ENCODE measurements around the gene PEX5.
A peak's percentile ranks its signal among the peaks of the same experiment; 100 is the strongest.

The PEX5 gene

DNA sequence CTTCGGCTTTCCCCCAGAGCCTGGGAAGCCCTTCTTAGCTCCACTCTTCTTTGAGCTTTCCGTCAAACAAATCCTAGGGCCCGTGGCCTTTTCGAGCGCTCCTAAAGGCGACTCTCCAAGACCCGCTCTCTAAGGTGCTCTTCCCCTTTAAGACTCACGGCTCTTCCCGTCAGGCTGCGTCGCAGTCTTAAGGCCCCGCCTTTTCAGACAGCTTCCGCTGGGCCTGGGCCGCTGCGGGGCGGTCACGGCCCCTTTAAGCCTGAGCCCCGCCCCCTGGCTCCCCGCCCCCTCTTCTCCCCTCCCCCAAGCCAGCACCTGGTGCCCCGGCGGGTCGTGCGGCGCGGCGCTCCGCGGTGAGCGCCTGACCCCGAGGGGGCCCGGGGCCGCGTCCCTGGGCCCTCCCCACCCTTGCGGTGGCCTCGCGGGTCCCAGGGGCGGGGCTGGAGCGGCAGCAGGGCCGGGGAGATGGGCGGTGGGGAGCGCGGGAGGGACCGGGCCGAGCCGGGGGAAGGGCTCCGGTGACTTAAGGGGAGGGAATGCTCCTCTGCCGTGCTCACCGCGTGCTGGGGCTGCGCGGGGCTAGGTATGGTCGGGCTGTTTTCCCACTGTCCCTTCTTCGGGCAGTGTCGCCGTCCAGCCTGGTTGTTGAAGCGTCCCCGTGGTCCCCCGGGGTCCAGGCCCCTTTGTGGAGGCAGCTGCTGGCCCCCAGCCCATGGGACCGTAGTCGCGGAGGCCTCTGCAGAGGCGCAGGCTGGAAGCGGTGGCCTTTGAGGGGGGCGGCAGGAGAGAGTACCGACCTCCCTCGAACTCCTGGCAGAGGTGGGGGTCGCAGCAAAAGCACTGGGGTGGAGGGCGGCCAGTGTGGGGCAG, at the start of gene PEX5:
PEX5 (plus strand) TSS at position 289 of the 870 bp plus-strand sequence. CDS start 692 bp downstream, outside the sequence.
- peak; percentile 83 for DNase-seq (ENCODE audit: low read depth, low spot score)
- no peaks in the 10 kb centered on the region for H3K9me3 ChIP-seq (ENCODE audit: control insufficient read depth, insufficient read depth, low read length)
- WGBS (ENCODE audit: insufficient coverage, insufficient read length): no CpG with 5 or more reads among the region's 68 CpGs
- H3K27me3 ChIP-seq (ENCODE audit: control insufficient read depth, insufficient read depth, low read length): no peaks in the 10 kb centered on the region
- no peak within 1 kb of the TSS for H3K27ac ChIP-seq (ENCODE audit: low read length)
- H3K4me3 ChIP-seq (ENCODE audit: low read length): peak within 1 kb of the TSS; percentile 50
- H3K36me3 ChIP-seq (ENCODE audit: control insufficient read depth, insufficient read depth, low read length): no peaks in the 10 kb centered on the region
- no peaks in the 10 kb centered on the region for H3K4me1 ChIP-seq (ENCODE audit: control insufficient read depth, insufficient read depth, low read length)

DNA sequence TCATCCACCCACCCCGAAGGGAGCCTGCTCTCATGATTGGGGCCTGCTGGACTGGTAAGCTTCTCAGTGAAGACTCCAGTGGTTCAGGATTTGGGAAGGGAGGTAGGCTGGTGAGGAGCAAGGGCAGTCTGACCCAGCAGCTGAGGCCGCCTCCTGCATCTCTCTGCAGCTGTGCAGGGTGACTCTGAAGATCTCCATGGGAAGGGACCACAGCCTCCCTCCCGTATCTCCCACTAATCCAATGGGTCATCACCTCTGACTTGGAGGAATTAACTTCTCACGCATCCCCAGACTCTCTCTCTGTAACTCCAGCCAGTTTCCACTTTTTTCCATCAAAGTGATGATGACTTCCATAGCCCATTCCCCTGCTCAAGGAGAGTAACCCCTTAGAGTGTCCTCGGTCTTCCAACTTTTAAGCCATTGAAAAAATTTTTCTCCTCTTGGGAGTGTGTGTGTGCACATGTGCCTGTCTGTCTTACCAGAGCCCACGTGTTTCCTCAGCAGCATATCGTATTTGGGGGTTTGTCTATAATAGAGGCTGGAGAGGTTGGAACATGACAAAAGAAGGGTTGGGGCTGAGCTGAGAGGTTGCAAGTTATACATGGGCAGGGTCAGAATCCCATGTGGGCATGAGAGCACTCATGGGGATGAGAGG, 48.0 kb upstream of the PEX5 start:
- H3K36me3 ChIP-seq (ENCODE audit: control insufficient read depth, insufficient read depth, low read length): peaks cover 7% of the 10 kb centered on the region
- no peak for DNase-seq (ENCODE audit: low read depth, low spot score)
- no peaks in the 10 kb centered on the region for H3K9me3 ChIP-seq (ENCODE audit: control insufficient read depth, insufficient read depth, low read length)
- no peaks in the 10 kb centered on the region for H3K27me3 ChIP-seq (ENCODE audit: control insufficient read depth, insufficient read depth, low read length)
- no peak overlapping the region for H3K27ac ChIP-seq (ENCODE audit: low read length)
- no peaks in the 10 kb centered on the region for H3K4me1 ChIP-seq (ENCODE audit: control insufficient read depth, insufficient read depth, low read length)
- no CpG with 5 or more reads among the region's 7 CpGs for WGBS (ENCODE audit: insufficient coverage, insufficient read length)
- no peak overlapping the region for H3K4me3 ChIP-seq (ENCODE audit: low read length)

DNA sequence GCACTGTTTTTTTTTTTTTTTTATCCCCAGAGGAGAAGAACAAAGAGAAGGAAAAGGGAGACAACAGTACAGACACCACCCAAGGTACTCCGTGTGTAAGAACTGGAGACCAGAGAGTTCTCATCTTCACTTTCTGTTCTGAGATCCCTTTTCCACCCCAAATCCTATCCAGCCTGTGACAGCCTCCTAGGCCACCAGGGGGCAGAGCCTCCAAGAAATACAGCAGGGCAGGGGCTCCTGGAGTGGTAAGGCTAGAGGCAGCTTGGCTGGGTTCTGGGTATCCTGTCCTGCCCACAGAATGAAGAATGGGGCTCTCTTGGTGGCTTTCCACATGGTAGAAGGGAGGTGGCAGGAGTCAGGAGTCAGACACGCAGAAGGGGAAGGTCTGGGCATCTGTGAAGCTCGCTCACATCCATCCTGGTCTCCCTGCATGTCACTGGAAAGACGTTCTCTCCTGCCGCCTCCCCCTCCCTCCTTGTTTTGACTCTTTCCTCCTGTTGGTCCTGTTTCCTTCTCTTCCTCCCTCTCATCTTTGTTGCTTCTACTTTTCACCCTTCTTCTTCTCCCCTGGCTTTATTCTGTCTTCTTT, 47.3 kb upstream of the PEX5 start:
- no CpG with 5 or more reads among the region's 5 CpGs for WGBS (ENCODE audit: insufficient coverage, insufficient read length)

DNA sequence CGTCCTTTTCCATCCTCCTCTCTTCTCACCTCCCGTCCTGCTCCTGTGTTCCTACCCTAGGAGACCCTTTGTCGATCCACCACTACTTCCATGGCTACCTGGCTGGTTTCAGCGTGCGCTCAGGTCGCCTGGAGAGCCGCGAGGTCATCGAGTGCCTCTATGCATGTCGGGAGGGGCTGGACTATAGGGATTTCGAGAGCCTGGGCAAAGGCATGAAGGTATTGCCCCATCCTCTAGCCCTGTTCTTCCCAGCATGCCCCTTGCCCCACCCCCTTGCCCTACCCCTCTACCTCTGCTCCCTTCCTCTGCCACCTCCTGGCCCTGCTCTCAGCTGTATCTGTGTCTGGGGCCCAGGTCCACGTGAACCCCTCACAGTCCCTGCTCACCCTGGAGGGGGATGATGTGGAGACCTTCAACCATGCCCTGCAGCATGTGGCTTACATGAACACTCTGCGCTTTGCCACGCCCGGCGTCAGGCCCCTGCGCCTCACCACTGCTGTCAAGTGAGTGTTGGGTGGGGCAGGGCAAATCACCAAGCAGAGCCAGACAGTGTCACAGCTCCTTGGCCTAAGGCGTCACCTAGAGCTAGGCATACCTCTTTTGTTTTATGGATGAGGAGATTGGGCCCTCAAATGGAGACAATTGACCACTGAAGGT, 46.5 kb upstream of the PEX5 start:
- H3K9me3 ChIP-seq (ENCODE audit: control insufficient read depth, insufficient read depth, low read length): no peaks in the 10 kb centered on the region
- peaks cover 2% of the 10 kb centered on the region; the same call in 1 of the 2 replicates for H3K36me3 ChIP-seq (ENCODE audit: control insufficient read depth, insufficient read depth, low read length)
- no peak overlapping the region for H3K27ac ChIP-seq (ENCODE audit: low read length)
- no CpG with 5 or more reads among the region's 18 CpGs for WGBS (ENCODE audit: insufficient coverage, insufficient read length)
- H3K27me3 ChIP-seq (ENCODE audit: control insufficient read depth, insufficient read depth, low read length): no peaks in the 10 kb centered on the region
- H3K4me1 ChIP-seq (ENCODE audit: control insufficient read depth, insufficient read depth, low read length): no peaks in the 10 kb centered on the region
- DNase-seq (ENCODE audit: low read depth, low spot score): no peak
- H3K4me3 ChIP-seq (ENCODE audit: low read length): no peak overlapping the region

More for the DNA sequence above, 47.3 kb upstream of the PEX5 start:
- Histone ChIP-seq H3K4me1 (ENCODE audit: control insufficient read depth, insufficient read depth, low read length) (no peaks in the 10 kb centered on the region), H3K27ac (ENCODE audit: low read length) (no peak overlapping the region), H3K36me3 (ENCODE audit: control insufficient read depth, insufficient read depth, low read length) (peaks cover 3% of the 10 kb centered on the region), H3K27me3 (ENCODE audit: control insufficient read depth, insufficient read depth, low read length) (no peaks in the 10 kb centered on the region), H3K9me3 (ENCODE audit: control insufficient read depth, insufficient read depth, low read length) (no peaks in the 10 kb centered on the region), H3K4me3 (ENCODE audit: low read length) (no peak overlapping the region)
- DNase-seq (ENCODE audit: low read depth, low spot score): no peak

DNA sequence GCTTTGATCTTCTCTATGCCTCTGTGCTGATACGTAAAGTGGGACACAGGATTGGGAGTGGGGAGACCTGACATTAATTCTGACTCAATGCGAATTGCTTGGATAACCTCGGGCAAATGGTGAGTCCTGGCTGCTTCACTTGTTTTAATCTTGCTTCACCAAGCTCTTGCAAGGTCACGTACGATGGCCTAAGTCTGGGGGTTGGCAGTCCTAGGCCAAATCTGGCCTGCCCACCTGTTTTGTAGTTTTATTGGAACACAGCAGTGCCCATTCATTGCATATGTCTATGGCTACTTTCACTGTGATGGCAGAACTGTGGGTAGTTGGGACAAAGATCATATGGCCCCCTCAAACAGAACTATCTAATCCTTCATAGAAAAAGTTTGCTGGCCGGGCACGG, 45.9 kb upstream of the PEX5 start:
- H3K27ac ChIP-seq (ENCODE audit: low read length): no peak overlapping the region
- H3K36me3 ChIP-seq (ENCODE audit: control insufficient read depth, insufficient read depth, low read length): peaks cover 2% of the 10 kb centered on the region; the same call in 1 of the 2 replicates
- H3K27me3 ChIP-seq (ENCODE audit: control insufficient read depth, insufficient read depth, low read length): no peaks in the 10 kb centered on the region
- WGBS (ENCODE audit: insufficient coverage, insufficient read length): no CpG with 5 or more reads among the region's 7 CpGs
- no peaks in the 10 kb centered on the region for H3K4me1 ChIP-seq (ENCODE audit: control insufficient read depth, insufficient read depth, low read length)
- H3K4me3 ChIP-seq (ENCODE audit: low read length): no peak overlapping the region
- H3K9me3 ChIP-seq (ENCODE audit: control insufficient read depth, insufficient read depth, low read length): no peaks in the 10 kb centered on the region
- no peak for DNase-seq (ENCODE audit: low read depth, low spot score)

DNA sequence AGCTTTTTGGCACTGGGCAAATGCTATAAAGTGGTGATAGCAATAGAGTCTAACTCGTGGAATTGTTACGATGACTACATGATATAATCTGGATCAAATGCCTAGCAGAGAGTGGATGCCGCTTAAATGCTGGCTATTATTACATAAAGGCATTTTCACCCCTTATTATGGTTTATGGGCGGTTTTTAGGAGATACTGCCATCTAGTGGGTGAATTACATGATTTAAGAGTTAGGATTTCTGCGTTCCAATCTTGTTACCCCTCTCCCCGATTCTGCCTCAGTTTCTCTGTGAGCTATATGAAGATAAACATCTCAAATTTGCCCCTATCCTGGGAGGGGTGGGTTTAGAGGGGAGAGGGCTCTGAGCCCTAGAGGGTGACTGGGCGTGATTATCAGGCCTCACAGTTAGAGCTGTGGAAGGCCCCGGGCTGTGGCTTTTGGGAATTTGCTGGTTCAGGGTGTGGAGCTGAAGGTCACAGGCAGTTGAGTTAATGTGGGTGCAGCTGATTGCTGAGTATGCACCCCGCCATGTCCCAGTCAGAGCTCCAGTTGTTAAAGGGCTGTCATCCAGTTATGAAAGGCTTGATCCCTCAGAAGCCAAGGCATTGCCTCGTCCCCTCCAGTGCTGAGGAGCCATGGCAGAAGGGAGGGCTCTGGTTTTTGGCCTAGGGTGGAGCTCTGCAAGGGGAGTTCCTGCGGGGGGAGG, 44.9 kb upstream of the PEX5 start:
- Histone ChIP-seq H3K4me1 (ENCODE audit: control insufficient read depth, insufficient read depth, low read length) (no peaks in the 10 kb centered on the region), H3K27me3 (ENCODE audit: control insufficient read depth, insufficient read depth, low read length) (no peaks in the 10 kb centered on the region), H3K27ac (ENCODE audit: low read length) (no peak overlapping the region), H3K4me3 (ENCODE audit: low read length) (no peak overlapping the region), H3K36me3 (ENCODE audit: control insufficient read depth, insufficient read depth, low read length) (peaks cover 2% of the 10 kb centered on the region; the same call in 1 of the 2 replicates), H3K9me3 (ENCODE audit: control insufficient read depth, insufficient read depth, low read length) (no peaks in the 10 kb centered on the region)
- WGBS (ENCODE audit: insufficient coverage, insufficient read length): no CpG with 5 or more reads among the region's 11 CpGs
- DNase-seq (ENCODE audit: low read depth, low spot score): no peak

DNA sequence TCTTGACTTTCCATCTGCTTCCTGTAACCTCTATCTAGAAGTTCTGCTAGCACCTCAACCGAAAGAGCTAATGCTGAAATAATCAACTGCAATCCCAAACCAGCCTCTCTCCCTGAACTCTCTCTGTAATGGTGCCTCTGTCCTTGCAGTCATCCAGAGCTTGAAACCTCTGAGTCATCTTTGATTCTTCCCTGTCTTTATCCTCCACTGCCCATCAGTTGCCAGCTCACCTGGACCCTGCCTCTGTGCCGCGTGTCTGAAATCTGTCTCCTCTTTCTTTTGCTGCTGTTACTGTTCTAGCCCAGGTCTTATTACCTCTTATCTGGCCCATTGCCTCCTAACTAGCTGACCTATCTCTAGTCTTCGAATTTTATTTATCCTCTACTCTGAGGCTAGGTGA, 43.8 kb upstream of the PEX5 start:
- DNase-seq (ENCODE audit: low read depth, low spot score): no peak
- no peak overlapping the region for H3K4me3 ChIP-seq (ENCODE audit: low read length)
- H3K36me3 ChIP-seq (ENCODE audit: control insufficient read depth, insufficient read depth, low read length): peaks cover 4% of the 10 kb centered on the region; the same call in 1 of the 2 replicates
- no peak overlapping the region for H3K27ac ChIP-seq (ENCODE audit: low read length)
- H3K9me3 ChIP-seq (ENCODE audit: control insufficient read depth, insufficient read depth, low read length): no peaks in the 10 kb centered on the region
- no CpG with 5 or more reads among the region's 4 CpGs for WGBS (ENCODE audit: insufficient coverage, insufficient read length)
- no peaks in the 10 kb centered on the region for H3K4me1 ChIP-seq (ENCODE audit: control insufficient read depth, insufficient read depth, low read length)
- H3K27me3 ChIP-seq (ENCODE audit: control insufficient read depth, insufficient read depth, low read length): no peaks in the 10 kb centered on the region

DNA sequence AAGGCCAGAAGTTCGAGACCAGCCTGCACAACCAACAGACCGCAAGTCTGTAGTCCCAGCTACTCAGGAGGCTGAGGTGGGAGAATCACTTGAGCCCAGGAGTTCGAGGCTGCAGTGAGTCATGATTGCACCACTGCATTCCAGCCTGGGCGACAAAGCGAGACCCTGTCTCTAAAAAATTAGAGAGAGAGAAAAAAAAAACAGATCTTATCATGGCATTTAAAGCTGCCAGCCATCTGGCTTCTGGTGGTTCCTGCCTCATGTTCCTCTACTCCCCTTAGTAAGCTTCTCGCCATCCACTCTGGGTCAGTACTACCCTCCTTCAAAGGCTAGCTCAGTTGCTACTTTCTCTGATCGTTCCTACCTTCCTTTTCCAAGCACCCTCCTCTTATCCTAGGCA, 43.3 kb upstream of the PEX5 start:
- H3K4me1 ChIP-seq (ENCODE audit: control insufficient read depth, insufficient read depth, low read length): no peaks in the 10 kb centered on the region
- no peaks in the 10 kb centered on the region for H3K9me3 ChIP-seq (ENCODE audit: control insufficient read depth, insufficient read depth, low read length)
- H3K36me3 ChIP-seq (ENCODE audit: control insufficient read depth, insufficient read depth, low read length): peaks cover 6% of the 10 kb centered on the region; the same call in 1 of the 2 replicates
- no peak overlapping the region for H3K27ac ChIP-seq (ENCODE audit: low read length)
- DNase-seq (ENCODE audit: low read depth, low spot score): no peak
- WGBS (ENCODE audit: insufficient coverage, insufficient read length): no CpG with 5 or more reads among the region's 7 CpGs
- H3K27me3 ChIP-seq (ENCODE audit: control insufficient read depth, insufficient read depth, low read length): no peaks in the 10 kb centered on the region
- no peak overlapping the region for H3K4me3 ChIP-seq (ENCODE audit: low read length)

DNA sequence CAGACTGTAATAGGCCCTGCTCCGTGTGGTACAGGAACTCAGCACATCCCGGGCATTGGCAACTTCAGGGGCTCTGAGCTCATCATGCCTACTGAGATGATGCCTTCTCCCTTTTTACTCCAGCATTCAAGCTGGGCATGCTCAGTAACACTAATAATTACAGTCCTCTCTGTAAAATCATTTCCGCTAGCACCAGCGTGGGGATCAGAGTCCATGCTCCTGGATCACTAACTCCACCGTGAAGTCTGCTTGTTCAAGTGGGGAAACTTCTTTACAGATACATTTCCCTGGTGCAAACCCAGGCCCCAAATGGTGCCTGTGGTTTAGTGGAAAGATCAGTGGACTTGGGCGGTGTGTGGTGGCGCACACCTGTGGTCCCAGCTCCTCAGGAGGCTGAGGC, 42.6 kb upstream of the PEX5 start:
- WGBS (ENCODE audit: insufficient coverage, insufficient read length): no CpG with 5 or more reads among the region's 7 CpGs
- H3K27ac ChIP-seq (ENCODE audit: low read length): no peak overlapping the region
- H3K36me3 ChIP-seq (ENCODE audit: control insufficient read depth, insufficient read depth, low read length): peaks cover 6% of the 10 kb centered on the region; the same call in 1 of the 2 replicates
- H3K4me3 ChIP-seq (ENCODE audit: low read length): no peak overlapping the region
- H3K4me1 ChIP-seq (ENCODE audit: control insufficient read depth, insufficient read depth, low read length): no peaks in the 10 kb centered on the region
- DNase-seq (ENCODE audit: low read depth, low spot score): no peak
- no peaks in the 10 kb centered on the region for H3K9me3 ChIP-seq (ENCODE audit: control insufficient read depth, insufficient read depth, low read length)
- H3K27me3 ChIP-seq (ENCODE audit: control insufficient read depth, insufficient read depth, low read length): no peaks in the 10 kb centered on the region
